T-helper 17 cell (primary cell): ENCODE results near the gene SYT11. TPM values are rescaled to one million over a fixed set of nuclear protein-coding genes. Genes with fewer than 3 reads are reported as not detected.

Source experiments
- ATAC-seq: fragments of 150-1000 bp; cut with Tn5 transposase; 2 replicates; pipeline ENCODE4 v1.10.0; 2021; ENCODE audit warnings: mild to moderate bottlenecking, moderate library complexity
- DNase-seq, 3 donors: peaks; one replicate each; pipeline versions ENCODE4 v3.0.0 to v3.0.0-alpha.2; 2020 to 2021
- H3K9me3 ChIP-seq: one replicate; pipeline ENCODE4 v1.7.0; 2013; ENCODE audit warnings: low read length, mild to moderate bottlenecking; ENCODE audit not compliant: control insufficient read depth, poor library complexity, severe bottlenecking
- H3K27ac Mint-ChIP-seq: one replicate; pipeline ENCODE4 v1.8.0; 2022; ENCODE audit warnings: mild to moderate bottlenecking, moderate library complexity, mixed read lengths
- H3K27me3 Mint-ChIP-seq: one replicate; pipeline ENCODE4 v1.8.0; 2022; ENCODE audit warnings: mixed read lengths
- H3K36me3 Mint-ChIP-seq: one replicate; pipeline ENCODE4 v1.8.0; 2022; ENCODE audit warnings: low read depth, mixed read lengths
- H3K4me1 Mint-ChIP-seq: one replicate; pipeline ENCODE4 v1.8.0; 2022; ENCODE audit warnings: mild to moderate bottlenecking, mixed read lengths
- H3K4me3 Mint-ChIP-seq: one replicate; pipeline ENCODE4 v1.8.0; 2022; ENCODE audit warnings: mild to moderate bottlenecking, moderate library complexity, mixed read lengths
- total RNA-seq, 4 donors: library from RNA in 2 of 4; stranded (reverse) in 2 of 4; gene quantifications; one replicate each; pipeline ENCODE4 v1.2.3 and lab custom pipeline; 2022 to 2026

The SYT11 gene
- total RNA-seq, 2 donors from 2014 or later: 27.0 to 30.2 TPM

GRCh38 chr1:155873860-155874259 is 14.5 kb downstream of the SYT11 start:
- DNase-seq (no peak), ATAC-seq (no peak)
- peaks cover 10% of the 10 kb centered on the region for H3K4me1 Mint-ChIP-seq
- no peak overlapping the region for H3K4me3 Mint-ChIP-seq
- H3K27ac Mint-ChIP-seq: no peak overlapping the region
- no peaks in the 10 kb centered on the region for H3K9me3 ChIP-seq
- H3K36me3 Mint-ChIP-seq: peaks cover 6% of the 10 kb centered on the region
- H3K27me3 Mint-ChIP-seq: no peaks in the 10 kb centered on the region

GRCh38 chr1:155877945-155878344 is 18.6 kb downstream of the SYT11 start:
- DNase-seq (no peak), ATAC-seq (no peak)
- Mint-ChIP-seq H3K27me3 (no peaks in the 10 kb centered on the region), H3K4me1 (peaks cover 3% of the 10 kb centered on the region), H3K36me3 (no peaks in the 10 kb centered on the region), H3K4me3 (no peak overlapping the region), H3K27ac (no peak overlapping the region)
- H3K9me3 ChIP-seq: no peaks in the 10 kb centered on the region

- Mint-ChIP-seq H3K27me3 (no peaks in the 10 kb centered on the region), H3K4me3 (no peak overlapping the region), H3K27ac (peak overlapping the region; percentile 32), H3K36me3 (no peaks in the 10 kb centered on the region), H3K4me1 (peaks cover 3% of the 10 kb centered on the region)
- H3K9me3 ChIP-seq: no peaks in the 10 kb centered on the region
- ATAC-seq (no peak), DNase-seq (no peak)
Measured at GRCh38 chr1:155880251-155880650, 20.9 kb downstream of the SYT11 start.

- Mint-ChIP-seq H3K27me3 (no peaks in the 10 kb centered on the region), H3K36me3 (no peaks in the 10 kb centered on the region), H3K27ac (no peak overlapping the region), H3K4me1 (peaks cover 3% of the 10 kb centered on the region), H3K4me3 (no peak overlapping the region)
- H3K9me3 ChIP-seq: no peaks in the 10 kb centered on the region
- ATAC-seq (no peak), DNase-seq (no peak)
Measured at GRCh38 chr1:155880950-155881349, 21.6 kb downstream of the SYT11 start.

GRCh38 chr1:155882235-155882634 is 22.9 kb downstream of the SYT11 start:
- DNase-seq: no peak
- no peaks in the 10 kb centered on the region for H3K4me1 Mint-ChIP-seq
- H3K4me3 Mint-ChIP-seq: no peak overlapping the region
- H3K9me3 ChIP-seq: no peaks in the 10 kb centered on the region
- no peaks in the 10 kb centered on the region for H3K27me3 Mint-ChIP-seq
- no peak for ATAC-seq
- no peaks in the 10 kb centered on the region for H3K36me3 Mint-ChIP-seq
- H3K27ac Mint-ChIP-seq: peak overlapping the region; percentile 24

GRCh38 chr1:155882766-155883165 is 23.4 kb downstream of the SYT11 start:
- H3K4me1 Mint-ChIP-seq: no peaks in the 10 kb centered on the region
- peak overlapping the region; percentile 24 for H3K27ac Mint-ChIP-seq
- H3K36me3 Mint-ChIP-seq: no peaks in the 10 kb centered on the region
- DNase-seq (no peak), ATAC-seq (no peak)
- no peaks in the 10 kb centered on the region for H3K27me3 Mint-ChIP-seq
- no peaks in the 10 kb centered on the region for H3K9me3 ChIP-seq
- no peak overlapping the region for H3K4me3 Mint-ChIP-seq

GRCh38 chr1:155884031-155884960 is 24.9 kb downstream of the SYT11 start:
- no peaks in the 10 kb centered on the region for H3K4me1 Mint-ChIP-seq
- H3K27me3 Mint-ChIP-seq: no peaks in the 10 kb centered on the region
- no peaks in the 10 kb centered on the region for H3K9me3 ChIP-seq
- peak overlapping the region; percentile 63 for H3K4me3 Mint-ChIP-seq
- no peak for DNase-seq
- ATAC-seq: no peak
- H3K36me3 Mint-ChIP-seq: no peaks in the 10 kb centered on the region
- H3K27ac Mint-ChIP-seq: no peak overlapping the region

GRCh38 chr1:155884982-155885381 is 25.6 kb downstream of the SYT11 start:
- H3K9me3 ChIP-seq: no peaks in the 10 kb centered on the region
- Mint-ChIP-seq H3K27me3 (no peaks in the 10 kb centered on the region), H3K36me3 (no peaks in the 10 kb centered on the region), H3K4me1 (no peaks in the 10 kb centered on the region), H3K27ac (no peak overlapping the region), H3K4me3 (no peak overlapping the region)
- DNase-seq: no peak
- no peak for ATAC-seq

GRCh38 chr1:155888481-155888880 is 29.1 kb downstream of the SYT11 start:
- DNase-seq: no peak

GRCh38 chr1:155889566-155889965 is 30.2 kb downstream of the SYT11 start:
- Mint-ChIP-seq H3K4me1 (peaks cover 8% of the 10 kb centered on the region), H3K4me3 (no peak overlapping the region), H3K27ac (no peak overlapping the region), H3K27me3 (no peaks in the 10 kb centered on the region), H3K36me3 (no peaks in the 10 kb centered on the region)
- DNase-seq: no peak
- H3K9me3 ChIP-seq: no peaks in the 10 kb centered on the region
- ATAC-seq: no peak

More at GRCh38 chr1:155888481-155888880, 29.1 kb downstream of the SYT11 start:
- no peak overlapping the region for H3K4me3 Mint-ChIP-seq
- H3K4me1 Mint-ChIP-seq: peaks cover 5% of the 10 kb centered on the region
- no peaks in the 10 kb centered on the region for H3K9me3 ChIP-seq
- H3K27me3 Mint-ChIP-seq: no peaks in the 10 kb centered on the region
- ATAC-seq: no peak
- H3K36me3 Mint-ChIP-seq: no peaks in the 10 kb centered on the region
- H3K27ac Mint-ChIP-seq: no peak overlapping the region

- Mint-ChIP-seq H3K27ac (no peak overlapping the region), H3K4me3 (no peak overlapping the region), H3K27me3 (no peaks in the 10 kb centered on the region), H3K4me1 (peaks cover 8% of the 10 kb centered on the region), H3K36me3 (no peaks in the 10 kb centered on the region)
- no peak for ATAC-seq
- H3K9me3 ChIP-seq: no peaks in the 10 kb centered on the region
- DNase-seq: no peak
Measured at GRCh38 chr1:155890251-155890650, 30.9 kb downstream of the SYT11 start.

GRCh38 chr1:155892796-155893195 is 33.4 kb downstream of the SYT11 start:
- no peaks in the 10 kb centered on the region for H3K9me3 ChIP-seq
- H3K4me1 Mint-ChIP-seq: peaks cover 8% of the 10 kb centered on the region
- H3K36me3 Mint-ChIP-seq: no peaks in the 10 kb centered on the region
- no peak for DNase-seq
- no peak for ATAC-seq
- H3K27ac Mint-ChIP-seq: peak overlapping the region; percentile 80
- no peak overlapping the region for H3K4me3 Mint-ChIP-seq
- H3K27me3 Mint-ChIP-seq: no peaks in the 10 kb centered on the region

- Mint-ChIP-seq H3K27ac (peak overlapping the region; percentile 80), H3K4me1 (peaks cover 8% of the 10 kb centered on the region)
Measured at GRCh38 chr1:155893389-155894142, 34.2 kb downstream of the SYT11 start.

More at GRCh38 chr1:155893389-155894142, 34.2 kb downstream of the SYT11 start:
- H3K36me3 Mint-ChIP-seq: no peaks in the 10 kb centered on the region
- no peaks in the 10 kb centered on the region for H3K9me3 ChIP-seq
- H3K4me3 Mint-ChIP-seq: no peak overlapping the region
- ATAC-seq (peak; percentile 82), DNase-seq (no peak)
- no peaks in the 10 kb centered on the region for H3K27me3 Mint-ChIP-seq
